Muscle layer of duodenum (tissue), 2 donors: Measurements from ENCODE around the gene SBF2.
"Not testable (repeated sequence)": the region's sequence is repeated elsewhere in the genome, so short reads cannot be mapped to it uniquely, and the experiment has no call there.

Source experiments
- H3K27ac ChIP-seq: one replicate; pipeline ENCODE4 v1.7.0; 2013; ENCODE audit warnings: mild to moderate bottlenecking, low read length
- H3K27me3 ChIP-seq: one replicate; pipeline ENCODE4 v1.7.0; 2013; ENCODE audit warnings: low read depth, mild to moderate bottlenecking, control low read depth, low read length
- H3K36me3 ChIP-seq, 2 donors: one replicate each; pipeline ENCODE4 v1.7.0; 2013; ENCODE audit warnings: low read length in 2 of 2, control low read depth in 1 of 2, mild to moderate bottlenecking in 1 of 2; ENCODE audit not compliant: insufficient read depth in 2 of 2, control insufficient read depth in 1 of 2
- H3K4me1 ChIP-seq, 2 donors: one replicate each; pipeline ENCODE4 v1.7.0; 2013; ENCODE audit warnings: low read length in 2 of 2, mild to moderate bottlenecking in 2 of 2, control low read depth in 1 of 2, moderate library complexity in 1 of 2; ENCODE audit not compliant: insufficient read depth in 2 of 2, control insufficient read depth in 1 of 2
- H3K4me3 ChIP-seq, 2 donors: one replicate each; pipeline ENCODE4 v1.7.0; 2013; ENCODE audit warnings: low read length in 2 of 2, low read depth in 1 of 2, mild to moderate bottlenecking in 1 of 2
- H3K9me3 ChIP-seq, 2 donors: one replicate each; pipeline ENCODE4 v1.7.0; 2013; ENCODE audit warnings: low read length in 2 of 2, control low read depth in 1 of 2, mild to moderate bottlenecking in 1 of 2; ENCODE audit not compliant: control insufficient read depth in 1 of 2
- donor health status: healthy.

SBF2 gene

GRCh38 chr11:10272132-10272531 is 21.9 kb downstream of the SBF2 start:
- H3K4me3 ChIP-seq: no peak overlapping the region
- H3K36me3 ChIP-seq: no peaks in the 10 kb centered on the region
- no peaks in the 10 kb centered on the region for H3K9me3 ChIP-seq
- peaks cover 0 to 14% of the 10 kb centered on the region in 2 donors for H3K4me1 ChIP-seq
- H3K27me3 ChIP-seq: no peaks in the 10 kb centered on the region
- H3K27ac ChIP-seq: no peak overlapping the region

- H3K36me3 ChIP-seq: no peaks in the 10 kb centered on the region
- H3K4me1 ChIP-seq: peaks cover 0 to 9% of the 10 kb centered on the region in 2 donors
- no peak overlapping the region for H3K4me3 ChIP-seq
- no peaks in the 10 kb centered on the region for H3K9me3 ChIP-seq
- H3K27ac ChIP-seq: no peak overlapping the region
- H3K27me3 ChIP-seq: no peaks in the 10 kb centered on the region
Observed at GRCh38 chr11:10268746-10269488, 25.1 kb downstream of the SBF2 start.

- Histone ChIP-seq H3K4me3 (no peak overlapping the region), H3K4me1 (peaks cover 0 to 3% of the 10 kb centered on the region in 2 donors), H3K9me3 (no peaks in the 10 kb centered on the region), H3K27me3 (no peaks in the 10 kb centered on the region), H3K36me3 (no peaks in the 10 kb centered on the region), H3K27ac (no peak overlapping the region)
Observed at GRCh38 chr11:10267821-10268220, 26.2 kb downstream of the SBF2 start.

GRCh38 chr11:10265936-10266335 is 28.1 kb downstream of the SBF2 start:
- Histone ChIP-seq H3K27ac (no peak overlapping the region), H3K36me3 (no peaks in the 10 kb centered on the region), H3K4me3 (no peak overlapping the region), H3K4me1 (peaks cover 0 to 3% of the 10 kb centered on the region in 2 donors), H3K9me3 (no peaks in the 10 kb centered on the region), H3K27me3 (no peaks in the 10 kb centered on the region)

- H3K36me3 ChIP-seq, H3K4me3 ChIP-seq, H3K27ac ChIP-seq, H3K4me1 ChIP-seq, H3K9me3 ChIP-seq, H3K27me3 ChIP-seq: not testable (repeated sequence)
Observed at GRCh38 chr11:10264716-10265115, 29.3 kb downstream of the SBF2 start.

- H3K4me1 ChIP-seq: peaks cover 0 to 3% of the 10 kb centered on the region in 2 donors
- no peaks in the 10 kb centered on the region for H3K36me3 ChIP-seq
- H3K4me3 ChIP-seq: no peak overlapping the region
- no peaks in the 10 kb centered on the region for H3K27me3 ChIP-seq
- H3K27ac ChIP-seq: no peak overlapping the region
- no peaks in the 10 kb centered on the region for H3K9me3 ChIP-seq
Observed at GRCh38 chr11:10263929-10264328, 30.1 kb downstream of the SBF2 start.

GRCh38 chr11:10261821-10262220 is 32.2 kb downstream of the SBF2 start:
- Histone ChIP-seq H3K27me3 (no peaks in the 10 kb centered on the region), H3K4me1 (peaks cover 0 to 3% of the 10 kb centered on the region in 2 donors), H3K4me3 (no peak overlapping the region), H3K27ac (no peak overlapping the region), H3K36me3 (no peaks in the 10 kb centered on the region), H3K9me3 (no peaks in the 10 kb centered on the region)

GRCh38 chr11:10257478-10257877 is 36.5 kb downstream of the SBF2 start:
- Histone ChIP-seq H3K36me3 (no peaks in the 10 kb centered on the region), H3K4me1 (no peaks in the 10 kb centered on the region), H3K9me3 (no peaks in the 10 kb centered on the region), H3K27ac (no peak overlapping the region), H3K27me3 (no peaks in the 10 kb centered on the region), H3K4me3 (no peak overlapping the region)

GRCh38 chr11:10255388-10256125 is 38.5 kb downstream of the SBF2 start:
- Histone ChIP-seq H3K9me3 (no peaks in the 10 kb centered on the region), H3K27me3 (no peaks in the 10 kb centered on the region), H3K36me3 (no peaks in the 10 kb centered on the region), H3K4me3 (no peak overlapping the region), H3K27ac (no peak overlapping the region), H3K4me1 (no peaks in the 10 kb centered on the region)

GRCh38 chr11:10249448-10250131 is 44.4 kb downstream of the SBF2 start:
- not testable (repeated sequence) for H3K27me3 ChIP-seq, H3K27ac ChIP-seq, H3K4me1 ChIP-seq, H3K36me3 ChIP-seq, H3K9me3 ChIP-seq, H3K4me3 ChIP-seq

GRCh38 chr11:10247011-10247410 is 47.0 kb downstream of the SBF2 start:
- no peaks in the 10 kb centered on the region for H3K4me1 ChIP-seq
- H3K4me3 ChIP-seq: no peak overlapping the region
- no peak overlapping the region for H3K27ac ChIP-seq
- H3K36me3 ChIP-seq: no peaks in the 10 kb centered on the region
- no peaks in the 10 kb centered on the region for H3K9me3 ChIP-seq
- no peaks in the 10 kb centered on the region for H3K27me3 ChIP-seq
